NCI-H2227 treated with DMSO at 0.1 percent for 48 hours (cell line): Measurements from ENCODE around the gene RABL6.
"Not testable (repeated sequence)": the region's sequence is repeated elsewhere in the genome, so short reads cannot be mapped to it uniquely, and the experiment has no call there.

Experiments
- DNase-seq: peaks from one replicate; lab custom pipeline; 2025; lab: John Stamatoyannopoulos, UW

RABL6 gene

DNA sequence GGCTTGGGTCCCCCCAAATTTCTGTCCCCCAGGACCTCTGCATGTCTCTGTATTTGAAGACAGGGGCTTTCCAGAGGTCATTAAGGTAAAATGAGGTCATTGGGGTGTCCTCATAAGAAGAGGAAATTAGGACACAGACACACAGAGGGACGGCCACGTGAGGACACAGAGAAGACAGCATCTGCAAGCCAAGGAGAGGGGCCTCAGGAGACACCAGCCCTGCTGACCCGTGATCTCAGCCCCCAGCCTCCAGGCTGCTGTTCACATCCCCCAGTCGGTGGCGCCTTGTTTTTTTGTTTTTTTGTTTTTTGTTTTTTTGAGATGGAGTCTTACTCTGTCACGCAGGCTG is 12.8 kb upstream of the RABL6 start:
- no peak for DNase-seq

DNA sequence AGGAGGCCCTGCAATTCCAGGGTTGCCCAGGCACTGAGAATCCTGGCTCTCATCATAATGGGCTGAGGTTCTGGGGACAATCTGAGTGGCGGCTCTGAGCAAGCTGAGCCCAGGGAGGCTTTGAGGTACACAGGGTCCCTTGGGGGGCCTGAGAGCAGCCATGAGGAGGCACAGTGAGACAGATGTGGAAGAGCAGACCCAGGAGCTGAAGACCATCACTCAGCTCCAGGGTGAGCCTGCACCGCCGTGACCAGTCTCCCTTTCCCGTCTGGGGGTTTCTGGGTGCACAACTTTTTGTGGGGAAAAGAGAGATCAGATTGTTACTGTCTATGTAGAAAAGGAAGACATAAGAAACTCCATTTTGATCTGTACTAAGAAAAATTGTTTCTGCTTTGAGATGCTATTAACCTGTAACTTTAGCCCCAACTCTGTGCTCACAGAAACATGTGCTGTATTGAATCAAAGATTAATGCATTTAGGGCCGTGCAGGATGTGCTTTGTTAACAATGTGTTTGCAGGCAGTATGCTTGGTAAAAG is 11.4 kb upstream of the RABL6 start, which contains the start of gene CCDC183:
TSS of gene CCDC183 (plus strand) at position 101 of the 537 bp plus-strand sequence. CDS start at position 161, 60 bp downstream.
- no peak for DNase-seq

DNA sequence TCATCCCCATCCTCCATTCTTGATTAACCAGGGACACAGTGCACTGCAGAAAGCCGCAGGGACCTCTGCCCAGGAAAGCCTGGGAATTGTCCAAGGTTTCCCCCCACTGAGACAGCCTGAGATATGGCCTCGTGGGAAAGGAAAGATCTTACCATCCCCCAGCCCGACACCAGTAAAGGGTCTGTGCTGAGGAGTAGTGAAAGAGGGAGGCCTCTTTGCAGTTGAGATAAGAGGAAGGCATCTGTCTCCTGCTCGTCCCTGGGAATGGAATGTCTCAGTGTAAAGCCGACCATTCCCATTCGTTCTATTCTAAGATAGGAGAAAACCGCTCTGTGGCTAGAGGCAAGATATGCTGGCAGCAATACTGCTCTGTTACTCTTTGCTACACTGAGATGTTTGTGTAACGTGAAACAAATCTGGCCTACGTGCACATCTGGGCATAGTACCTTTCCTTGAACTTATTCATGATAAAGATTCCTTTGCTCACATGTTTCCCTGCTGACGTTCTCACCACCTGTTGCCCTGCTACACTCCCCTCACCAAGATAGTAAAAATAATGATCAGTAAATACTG is 10.9 kb upstream of the RABL6 start:
- DNase-seq, result not testable (repeated sequence)

DNA sequence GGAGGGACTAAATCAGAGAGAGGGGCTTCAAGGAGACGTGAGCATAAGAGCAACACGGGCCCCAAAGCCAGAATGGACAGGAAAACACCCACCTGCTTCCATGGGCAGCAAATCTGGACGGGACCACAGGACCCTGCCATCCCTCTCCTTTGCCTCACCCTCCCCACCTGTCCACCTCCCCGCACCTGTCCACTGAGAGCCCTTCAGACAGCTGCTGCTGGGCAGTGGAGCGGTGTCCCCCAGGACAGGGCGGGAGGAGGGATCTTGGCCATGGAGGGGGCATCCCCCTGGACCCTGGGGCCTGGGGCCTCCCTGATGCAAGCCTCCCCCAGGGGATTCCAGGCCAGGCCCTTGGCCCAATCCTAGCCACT is 9.1 kb upstream of the RABL6 start:
- DNase-seq, result no peak

DNA sequence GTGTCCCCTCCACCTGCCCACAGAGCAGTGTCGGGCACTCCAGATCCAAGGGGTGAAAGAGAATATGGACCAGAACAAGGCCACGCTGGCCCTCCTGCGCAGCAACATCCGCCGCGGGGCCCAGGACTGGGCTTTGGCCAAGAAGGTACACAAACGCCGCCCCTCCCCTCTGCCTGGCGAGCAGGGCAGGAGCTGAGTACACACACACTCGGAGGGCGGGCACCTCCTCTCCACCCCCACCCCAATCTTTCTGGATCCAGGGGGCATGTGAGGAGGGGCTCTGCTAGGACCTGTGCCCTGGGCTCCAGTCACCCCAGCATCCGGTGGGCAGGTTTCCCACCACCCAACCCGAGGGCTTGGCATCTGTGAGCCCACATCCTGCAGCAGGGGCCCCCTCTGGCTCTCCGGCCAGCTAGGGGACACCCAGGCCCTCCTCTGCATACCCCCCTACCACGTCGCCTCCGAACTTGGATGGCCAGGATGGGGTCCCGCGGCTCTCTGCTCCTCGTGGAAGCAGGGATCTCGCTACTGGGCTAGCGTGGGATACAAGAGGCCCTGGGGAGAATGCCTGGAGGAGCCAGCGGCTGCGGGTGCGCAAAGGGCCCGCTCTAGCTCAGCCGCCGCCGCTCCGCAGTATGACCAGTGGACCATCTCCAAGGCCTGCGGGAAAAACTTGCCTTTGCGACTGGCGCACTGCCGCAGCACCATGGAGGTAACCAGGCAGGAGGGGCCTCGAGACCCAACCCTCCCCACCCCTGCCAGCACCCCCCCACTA is 8.5 kb upstream of the RABL6 start:
- no peak for DNase-seq

DNA sequence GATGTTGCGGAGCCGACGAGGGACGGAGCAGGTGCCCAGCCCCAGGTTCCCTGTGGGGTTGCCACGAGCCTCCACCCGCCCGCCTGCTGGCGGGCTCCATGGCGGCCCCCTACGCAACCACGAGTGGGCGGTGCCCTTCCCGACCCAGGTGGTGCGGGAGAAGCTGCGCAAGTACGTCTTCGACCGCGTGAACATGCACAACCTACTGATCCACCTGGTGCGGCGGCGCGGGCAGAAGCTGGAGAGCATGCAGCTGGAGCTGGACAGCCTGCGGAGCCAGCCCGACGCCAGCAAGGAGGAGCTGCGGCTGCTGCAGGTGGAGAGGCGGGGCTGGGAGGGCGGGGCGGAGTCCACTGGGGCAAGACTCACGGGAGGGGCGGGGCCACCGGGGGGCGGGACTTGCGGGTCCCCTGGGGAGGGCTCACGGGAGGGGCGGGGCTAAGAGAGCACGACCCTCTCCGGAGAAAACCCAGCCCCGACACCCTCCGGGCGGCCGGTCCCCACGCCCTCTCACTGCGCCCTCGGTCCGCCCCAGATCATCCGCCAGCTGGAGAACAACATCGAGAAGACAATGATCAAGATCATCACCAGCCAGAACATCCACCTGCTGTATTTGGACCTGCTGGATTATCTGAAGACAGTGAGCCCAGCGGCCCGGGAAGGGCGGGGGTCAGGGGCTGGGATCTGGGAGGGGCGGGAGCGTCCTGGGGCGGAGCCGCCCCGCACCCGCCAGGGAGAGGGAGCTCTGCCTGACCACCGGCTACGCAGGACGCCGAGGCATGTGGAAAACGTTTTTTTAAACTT is 7.7 kb upstream of the RABL6 start:
- DNase-seq, result peak; percentile 78

DNA sequence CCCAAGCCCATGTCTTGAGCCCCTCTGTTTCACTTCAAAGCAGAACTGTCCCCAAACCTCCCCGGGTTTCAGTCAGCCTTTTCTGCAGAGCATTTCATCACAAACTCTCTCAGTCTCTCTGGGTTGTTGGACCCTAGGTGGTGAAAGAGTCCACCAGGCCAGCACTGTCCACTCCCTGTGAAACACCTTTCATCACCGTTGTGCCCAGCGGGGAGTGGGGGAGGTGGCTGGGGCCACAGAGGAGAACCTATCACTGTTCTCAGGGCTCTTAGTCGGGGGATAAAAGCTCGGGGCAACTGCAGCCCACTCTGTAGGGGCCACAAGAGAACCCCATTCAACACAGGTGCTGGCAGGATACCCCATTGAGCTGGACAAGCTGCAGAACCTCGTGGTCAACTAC is 5.4 kb upstream of the RABL6 start:
- no peak for DNase-seq

DNA sequence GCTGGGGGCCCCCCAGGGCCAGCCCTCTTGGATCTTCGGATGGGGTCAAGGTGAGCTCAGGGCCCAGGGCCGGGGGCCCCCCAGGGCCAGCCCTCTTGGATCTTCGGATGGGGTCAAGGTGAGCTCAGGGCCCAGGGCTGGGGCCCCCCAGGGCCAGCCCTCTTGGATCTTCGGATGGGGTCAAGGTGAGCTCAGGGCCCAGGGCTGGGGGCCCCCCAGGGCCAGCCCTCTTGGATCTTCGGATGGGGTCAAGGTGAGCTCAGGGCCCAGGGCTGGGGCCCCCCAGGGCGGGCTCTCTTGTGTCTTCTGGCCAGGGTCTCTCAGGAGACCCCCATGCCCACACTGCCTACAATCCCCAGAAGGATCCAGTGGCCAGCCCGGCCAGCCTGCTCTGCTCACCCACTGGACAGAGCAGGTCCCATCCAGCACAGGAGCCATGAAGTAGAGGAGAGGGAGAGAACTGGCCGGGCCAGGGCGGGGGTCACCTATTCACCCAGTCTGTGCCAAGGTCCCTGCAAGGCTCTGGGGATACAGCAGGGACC is 4.7 kb upstream of the RABL6 start:
- DNase-seq, result not testable (repeated sequence)

DNA sequence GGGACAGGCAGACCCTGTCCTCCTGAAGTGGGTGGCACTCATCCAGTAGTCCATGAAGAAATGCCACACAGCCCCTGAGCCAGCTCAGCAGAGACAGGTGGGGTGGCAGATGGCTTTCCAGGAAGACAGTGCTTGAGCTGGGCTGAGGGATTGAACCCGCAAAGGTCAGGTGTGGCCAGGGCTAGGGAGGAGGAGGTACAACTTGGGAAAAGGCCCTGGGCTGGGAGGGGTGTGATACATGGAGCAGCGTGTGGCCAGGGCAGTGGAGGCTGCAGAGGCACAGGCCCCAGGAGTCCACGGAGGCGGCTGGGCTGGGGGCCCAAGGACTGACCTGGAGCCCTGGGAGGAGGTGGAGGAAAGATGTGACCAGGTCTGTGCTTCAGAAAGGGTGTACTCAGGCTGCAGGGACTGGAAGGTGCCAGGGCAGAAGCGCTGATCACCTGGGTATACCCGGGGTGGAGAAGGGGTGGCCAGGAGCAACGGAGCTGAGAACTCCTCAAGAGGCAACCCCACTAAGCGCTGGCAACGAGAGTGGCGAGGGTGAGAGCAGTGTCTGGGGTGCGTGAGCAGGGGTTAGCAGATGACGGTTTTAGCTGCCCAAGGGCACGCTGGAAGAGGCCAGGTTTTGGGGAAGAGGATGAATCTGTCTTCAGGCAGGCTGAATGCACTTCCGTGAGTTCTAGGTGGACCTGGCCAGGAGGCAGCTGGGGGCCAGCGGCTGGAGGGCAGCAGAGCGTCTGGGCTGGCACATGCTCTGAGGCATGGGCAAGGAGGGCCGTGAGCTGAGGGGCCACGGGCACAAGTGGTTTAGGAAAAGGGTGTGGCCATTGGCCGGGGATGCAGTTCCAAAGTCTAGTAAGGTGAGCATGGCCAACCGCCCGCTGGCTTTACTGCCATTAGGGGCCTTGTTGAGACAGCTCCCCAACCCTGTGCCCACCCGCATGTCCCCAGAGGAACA is 3.9 kb upstream of the RABL6 start:
- DNase-seq, result no peak

DNA sequence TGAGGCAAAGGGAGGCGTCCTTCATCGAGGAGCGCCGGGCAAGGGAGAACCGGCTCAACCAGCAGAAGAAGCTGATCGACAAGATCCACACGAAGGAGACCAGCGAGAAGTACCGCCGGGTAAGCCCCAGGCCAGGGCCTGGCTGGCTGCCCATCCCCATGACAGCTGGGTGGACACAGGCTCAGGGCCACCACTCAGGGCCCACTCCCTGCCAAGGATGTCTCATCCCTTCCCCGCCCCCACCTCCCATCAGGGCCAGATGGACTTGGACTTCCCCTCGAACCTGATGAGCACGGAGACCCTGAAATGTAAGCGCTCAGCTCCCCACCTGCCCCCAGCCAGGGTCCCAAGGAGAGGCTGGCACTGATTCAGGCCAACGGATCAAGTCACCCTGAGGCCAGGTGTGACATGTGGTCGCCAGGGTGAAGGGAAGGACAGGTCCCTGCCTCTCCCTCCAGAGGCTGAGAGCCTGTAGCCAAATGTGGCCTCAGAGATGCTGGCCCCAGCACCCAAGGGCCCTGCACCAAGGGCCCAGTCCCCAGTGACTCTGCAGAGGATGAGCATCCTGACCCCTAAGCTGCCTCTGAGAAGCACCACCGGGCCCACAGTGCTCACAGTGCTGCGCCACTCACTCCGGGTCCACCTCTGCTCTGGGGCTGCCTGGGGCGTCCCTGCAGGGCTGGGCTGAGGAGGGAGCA is 3.1 kb upstream of the RABL6 start:
- DNase-seq, result no peak

DNA sequence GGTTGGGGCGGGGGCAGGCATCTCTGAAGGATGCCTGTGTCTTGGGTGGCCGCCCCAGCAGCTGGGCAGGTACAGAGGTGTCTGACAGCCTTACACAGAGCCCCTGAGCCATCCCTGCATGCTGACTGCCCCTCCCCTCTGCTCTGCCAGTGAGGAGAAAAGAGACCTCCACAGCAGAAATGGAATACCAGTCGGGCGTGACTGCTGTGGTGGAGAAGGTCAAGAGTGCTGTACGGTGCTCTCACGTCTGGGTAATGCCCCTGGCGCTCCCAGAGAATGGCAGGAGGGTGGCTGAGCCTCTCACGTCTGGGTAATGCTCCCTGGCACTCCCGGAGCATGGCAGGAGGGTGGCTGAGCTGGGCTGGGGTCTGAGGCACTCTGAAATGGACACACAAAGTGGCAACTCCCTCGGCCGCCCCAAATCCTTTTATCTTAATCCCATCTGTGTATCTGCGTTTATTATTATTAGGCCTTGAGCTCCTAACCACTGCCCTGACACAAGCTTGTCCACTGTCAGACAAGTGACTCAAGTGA is 2.5 kb upstream of the RABL6 start:
- no peak for DNase-seq

DNA sequence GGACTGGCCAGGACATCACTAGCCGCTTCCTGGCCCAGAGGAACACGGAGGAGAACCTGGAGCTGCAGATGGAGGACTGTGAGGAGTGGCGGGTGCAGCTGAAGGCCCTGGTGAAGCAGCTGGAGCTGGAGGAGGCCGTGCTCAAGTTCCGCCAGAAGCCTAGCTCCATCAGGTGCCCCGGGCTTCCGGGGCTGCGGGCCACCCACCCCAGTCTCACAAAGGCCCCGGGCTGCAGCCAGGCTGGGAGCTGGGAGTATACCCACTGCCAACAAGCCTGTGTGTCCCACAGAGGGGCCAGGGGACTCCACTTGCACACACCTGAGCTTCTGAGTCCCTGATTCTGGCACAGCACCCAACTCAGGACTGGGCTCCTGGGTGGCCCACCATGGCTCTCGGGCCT is 1.7 kb upstream of the RABL6 start:
- DNase-seq, result no peak

DNA sequence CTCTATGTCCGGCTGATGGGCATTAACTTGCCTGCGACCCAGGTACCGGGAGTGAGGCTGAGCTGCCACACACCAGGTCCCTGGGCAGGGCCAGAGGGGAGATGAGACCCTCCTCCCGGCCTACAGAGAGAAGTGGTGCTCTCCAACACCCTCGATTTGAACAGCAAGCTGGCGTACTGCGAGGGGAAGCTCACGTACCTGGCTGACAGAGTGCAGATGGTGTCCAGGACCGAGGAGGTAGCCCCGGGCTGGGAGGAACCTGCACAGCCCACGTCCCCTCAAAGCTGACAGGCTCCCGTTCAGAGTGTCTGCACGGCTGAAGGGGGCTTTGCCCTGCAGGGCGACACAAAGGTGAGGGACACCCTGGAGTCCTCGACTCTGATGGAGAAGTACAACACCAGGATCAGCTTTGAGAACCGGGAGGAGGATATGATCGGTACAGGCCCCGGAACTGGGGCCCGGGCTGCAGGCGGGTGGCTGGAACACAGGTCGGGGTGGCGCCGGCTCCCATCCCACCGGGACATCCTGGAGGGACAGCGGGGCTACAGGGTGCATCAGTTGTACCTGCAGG is 1.0 kb upstream of the RABL6 start:
- DNase-seq, result no peak

DNA sequence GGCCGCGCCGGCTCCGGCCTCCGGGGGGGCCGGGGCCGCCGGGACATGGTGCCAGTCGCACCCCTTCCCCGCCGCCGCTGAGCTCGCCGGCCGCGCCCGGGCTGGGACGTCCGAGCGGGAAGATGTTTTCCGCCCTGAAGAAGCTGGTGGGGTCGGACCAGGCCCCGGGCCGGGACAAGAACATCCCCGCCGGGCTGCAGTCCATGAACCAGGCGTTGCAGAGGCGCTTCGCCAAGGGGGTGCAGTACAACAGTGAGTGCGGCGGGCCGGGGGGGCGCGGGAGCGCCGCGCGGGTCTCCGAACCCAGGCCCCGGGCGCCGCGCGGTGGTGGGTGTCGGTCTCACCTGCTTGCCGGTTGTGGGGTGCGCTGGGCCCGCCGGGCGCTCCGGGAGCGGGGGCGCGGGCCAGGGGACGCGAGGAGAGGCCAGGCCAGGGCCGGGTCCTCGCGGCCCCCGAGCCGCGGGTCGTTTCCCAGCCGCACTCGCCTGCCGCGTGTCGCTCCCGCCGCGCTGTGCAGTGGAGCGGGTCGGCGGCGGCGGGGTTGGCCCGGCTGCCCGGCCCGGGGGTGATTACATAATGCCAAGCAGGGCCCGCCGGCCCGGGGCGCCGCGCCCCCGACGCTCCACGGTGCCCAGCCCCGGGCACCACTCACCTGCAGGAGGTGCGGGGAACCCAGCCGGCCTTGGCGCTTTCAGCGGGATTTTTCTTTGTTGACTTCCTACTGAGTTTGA is 492 bp downstream of the RABL6 start:
- DNase-seq, result no peak

DNA sequence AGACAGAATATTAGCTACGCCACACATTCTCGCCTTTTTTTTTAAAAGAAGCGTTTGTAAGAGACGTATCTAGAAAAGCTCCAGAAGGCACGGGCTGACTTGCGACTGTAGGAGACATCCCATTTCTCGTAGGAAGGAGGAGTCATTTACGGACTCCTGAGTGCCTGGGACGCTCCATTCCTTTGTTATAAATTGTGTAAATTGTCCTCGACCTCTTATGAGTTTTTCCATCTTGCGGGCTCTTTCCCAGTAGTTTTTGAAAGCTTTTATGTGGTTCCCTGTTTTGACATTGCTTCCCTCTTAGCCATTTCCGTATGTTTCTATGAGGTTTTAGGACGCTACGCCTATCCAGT is 1.0 kb downstream of the RABL6 start:
- DNase-seq, result peak; percentile 9

DNA sequence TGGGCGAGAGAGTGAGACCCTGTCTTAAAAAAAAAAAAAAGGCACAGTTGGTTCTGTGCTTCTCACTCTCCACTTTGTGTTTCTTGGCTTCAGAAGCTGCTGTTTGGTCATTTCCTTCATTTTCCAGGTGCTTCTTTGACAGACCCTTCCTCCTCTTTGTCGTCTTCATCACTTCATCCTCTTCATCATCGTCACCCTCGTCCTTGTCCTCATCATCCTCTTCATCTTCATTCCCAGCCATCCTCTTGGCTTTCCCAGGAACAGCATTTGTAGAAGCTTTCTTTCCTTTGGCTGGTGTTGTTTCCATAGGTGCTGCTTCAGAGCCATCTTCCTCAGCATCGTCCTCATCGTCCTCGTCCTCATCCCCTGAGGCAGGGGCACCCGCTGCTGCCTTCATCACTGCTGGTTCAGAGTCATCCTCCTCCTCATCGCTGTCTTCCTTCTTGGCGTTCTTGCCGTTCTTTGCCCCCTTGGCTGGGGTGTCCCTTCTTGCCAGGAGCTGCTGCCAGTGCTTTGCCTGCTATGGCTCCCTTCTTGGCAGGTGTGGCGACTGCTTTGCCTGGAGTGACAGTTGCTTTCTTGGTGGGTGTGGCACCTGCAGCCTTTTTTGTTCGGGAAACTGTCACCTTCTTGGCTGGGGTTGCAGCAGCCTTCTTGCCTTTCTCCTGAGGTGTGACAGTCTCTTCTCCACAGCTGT is 7.1 kb downstream of the RABL6 start:
- no peak for DNase-seq

DNA sequence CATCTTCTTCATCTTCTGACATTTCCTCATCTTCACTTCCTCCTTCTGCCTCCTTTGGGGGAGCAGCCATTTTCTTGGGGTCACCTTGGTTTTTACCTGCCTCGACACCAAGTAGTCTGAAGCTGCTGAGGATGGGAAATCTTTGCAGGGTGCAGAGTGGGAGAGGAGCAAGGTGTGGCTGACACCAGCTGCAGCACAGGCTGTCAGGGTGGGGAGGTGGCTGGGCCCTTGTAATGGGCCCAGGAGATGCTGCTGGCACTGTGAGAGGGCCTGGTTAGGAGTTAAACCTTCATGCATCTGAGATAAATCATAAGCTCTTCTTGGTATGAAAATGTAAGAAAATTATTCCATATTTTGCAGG is 7.7 kb downstream of the RABL6 start:
- no peak for DNase-seq

DNA sequence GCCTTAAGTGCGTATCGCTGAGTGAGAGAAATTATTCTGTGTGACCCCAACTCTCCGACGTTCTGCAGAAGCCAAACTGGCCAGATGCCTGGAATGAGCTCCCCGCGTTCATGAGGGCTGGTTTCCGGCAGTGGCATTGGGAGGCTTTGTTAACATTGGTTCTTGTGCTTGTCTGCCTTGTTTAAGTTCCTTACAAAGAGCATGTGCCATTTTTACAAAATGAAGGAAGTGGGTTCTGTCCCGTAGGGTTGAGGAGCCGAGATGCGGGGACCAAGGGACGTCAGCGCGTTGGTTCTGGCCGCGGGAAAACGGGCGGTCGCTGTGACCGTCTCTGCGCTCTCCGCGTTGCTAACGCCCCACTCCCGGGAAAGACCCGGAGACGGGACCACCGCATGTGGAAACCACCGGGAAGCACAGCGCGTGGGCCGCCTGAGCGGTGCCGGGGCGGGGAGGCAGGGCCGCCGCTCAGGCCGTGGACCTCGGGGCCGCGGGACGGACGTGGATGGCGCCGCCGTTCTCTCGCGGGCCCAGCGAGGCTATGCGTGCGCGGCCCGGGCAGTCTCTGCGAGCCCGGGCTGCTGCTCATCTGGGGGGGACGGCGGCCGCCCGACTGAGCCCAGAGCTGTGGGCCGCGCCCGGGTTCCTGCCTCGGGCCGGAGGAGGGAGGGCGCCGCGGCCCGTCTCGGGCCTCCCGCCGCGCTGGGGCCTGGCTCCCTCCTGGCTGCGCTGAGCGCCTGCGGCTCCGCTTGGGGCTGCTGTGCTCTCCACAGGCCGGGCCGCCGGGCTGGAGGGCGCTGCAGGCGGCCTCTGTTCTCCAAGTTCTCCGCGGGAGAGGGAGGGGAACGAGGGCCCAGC is 13.4 kb downstream of the RABL6 start:
- DNase-seq, result no peak
